GM12878 (cell line): ENCODE data around the gene MCRIP2. TPM values are rescaled to one million over a fixed set of nuclear protein-coding genes. Genes with fewer than 3 reads are reported as not detected.

Experiments used
- ATAC-seq: fragments of 200-7000 bp; cut with Tn5 transposase; 3 replicates; pipeline ENCODE4 v1.9.1; 2020; ENCODE audit warnings: mild to moderate bottlenecking, moderate library complexity
- BruUV-seq: library from RNA; stranded (reverse); fragments of 400-500 nt; replicated peaks from 2 replicates; lab custom pipeline; 2021; lab: Mats Ljungman, UMichigan
- CTCF ChIA-PET: fragments of 300-600 bp; sonication (Branson Sonifier 250); formaldehyde crosslinking; extraction: SDS; loops from one replicate; lab custom pipeline; 2021; ENCODE audit warnings: inconsistent platforms; lab: Yijun Ruan, JAX
- POLR2A ChIA-PET: fragments of 350-600 bp; formaldehyde crosslinking; extraction: SDS; loops from one replicate; lab custom pipeline; 2021; ENCODE audit warnings: inconsistent platforms; lab: Charles Lee
- RAD21 ChIA-PET: fragments of 300-600 bp; sonication (Branson Sonifier 250); formaldehyde crosslinking; loops from one replicate; lab custom pipeline; 2023; ENCODE audit warnings: antibody characterized with exemption; ENCODE audit not compliant: unreplicated experiment; lab: Charles Lee
- SMC1A ChIA-PET: fragments of 300-600 bp; sonication (Branson Sonifier 250); formaldehyde crosslinking; loops from one replicate; lab custom pipeline; 2023; ENCODE audit not compliant: unreplicated experiment, uncharacterized antibody; lab: Charles Lee
- DNase-seq: peaks from one replicate; pipeline ENCODE4 v3.0.0-alpha.2; 2011; ENCODE audit warnings: low read depth, low spot score
- FAIRE-seq: peaks from 3 replicates; lab custom pipeline; 2011; peaks lifted over from hg19 to GRCh38; lab: Jason Lieb, UNC
- H2AFZ ChIP-seq: 2 replicates; pipeline ENCODE4 v1.6.0; 2011; ENCODE audit warnings: low read depth, low read length, control low read depth; ENCODE audit not compliant: control insufficient read depth
- H3K27ac ChIP-seq: 2 replicates; pipeline ENCODE4 v1.5.1; 2011; ENCODE audit warnings: control low read depth; ENCODE audit not compliant: control insufficient read depth, insufficient read depth
- H3K27me3 ChIP-seq, 2 experiments: replicated peaks in 1 of 2; 2 replicates each; pipeline versions ENCODE4 v1.6.0 to v1.6.1; 2011; ENCODE audit warnings: low read length in 1 of 2; ENCODE audit not compliant: control insufficient read depth in 2 of 2, insufficient read depth in 2 of 2
- H3K36me3 ChIP-seq, 2 experiments: 2 replicates each; pipeline ENCODE4 v1.5.1; 2011; ENCODE audit warnings: low read length in 1 of 2; ENCODE audit not compliant: control insufficient read depth in 2 of 2, insufficient read depth in 2 of 2
- H3K4me1 ChIP-seq: 2 replicates; pipeline ENCODE4 v1.6.1; 2011; ENCODE audit warnings: mild to moderate bottlenecking, low read length, moderate library complexity, mixed read lengths; ENCODE audit not compliant: control insufficient read depth, insufficient read depth
- H3K4me2 ChIP-seq: 2 replicates; pipeline ENCODE4 v1.6.0; 2011; ENCODE audit warnings: control low read depth; ENCODE audit not compliant: control insufficient read depth, insufficient read depth
- H3K4me3 ChIP-seq: fragments of 200-600 bp; sonication (generic); 2 replicates; pipeline ENCODE4 v1.5.1; 2016
- H3K79me2 ChIP-seq: 2 replicates; pipeline ENCODE4 v1.6.0; 2011; ENCODE audit warnings: low read length; ENCODE audit not compliant: control insufficient read depth, insufficient read depth
- H3K9ac ChIP-seq: 2 replicates; pipeline ENCODE4 v1.8.0; 2011; ENCODE audit warnings: low read length, control low read depth, mixed read lengths; ENCODE audit not compliant: control insufficient read depth, insufficient read depth
- H3K9me3 ChIP-seq: replicated peaks from 3 replicates; pipeline ENCODE4 v1.5.1; 2011; ENCODE audit warnings: mild to moderate bottlenecking, low read length; ENCODE audit not compliant: control insufficient read depth, insufficient read depth
- H4K20me1 ChIP-seq: 2 replicates; pipeline ENCODE4 v1.6.0; 2011; ENCODE audit not compliant: control insufficient read depth, insufficient read depth
- HCFC1 ChIP-seq: fragments of 150-350 bp; IDR thresholded peaks from 2 replicates; pipeline ENCODE4 v1.6.1; 2014; ENCODE audit warnings: low read length
- HDAC2 ChIP-seq: fragments of 200-600 bp; sonication (generic); IDR thresholded peaks from 2 replicates; pipeline ENCODE4 v1.6.1; 2017
- MYC ChIP-seq: IDR thresholded peaks from 2 replicates; pipeline ENCODE4 v1.6.1; 2011; ENCODE audit warnings: mild to moderate bottlenecking, low read length, moderate library complexity, inconsistent platforms; ENCODE audit not compliant: insufficient read depth, insufficient replicate concordance, insufficient read length, severe bottlenecking
- PAX5 ChIP-seq: IDR thresholded peaks from 2 replicates; pipeline ENCODE4 v1.6.1; 2011; ENCODE audit warnings: low read depth, low read length, borderline replicate concordance
- ZZZ3 ChIP-seq: IDR thresholded peaks from 2 replicates; pipeline ENCODE4 v1.6.1; 2011; ENCODE audit warnings: low read depth; ENCODE audit not compliant: control insufficient read depth, insufficient read length
- WGBS: methylation state at CpG from one replicate; pipeline ENCODE4 v1.1.6; 2016; ENCODE audit warnings: low lambda C conversion rate; ENCODE audit not compliant: insufficient replicate concordance, insufficient coverage; ENCODE audit errors: missing lambda C conversion rate; 5-methylcytosine and 5-hydroxymethylcytosine counted together
- in situ Hi-C: fragments of 300-500 bp; cut with MboI; formaldehyde crosslinking; loops from 9 replicates; pipeline ENCODE4 v1.14.3; 2018; ENCODE audit warnings: mixed read lengths
- intact Hi-C: fragments of 100-400 bp; cut with micrococcal nuclease; formaldehyde crosslinking; loops from one replicate; pipeline ENCODE4 v1.14.2; 2022; ENCODE audit not compliant: unreplicated experiment
- polyA plus RNA-seq, 11 experiments: library from polyadenylated mRNA; depleted of rRNA in 4 of 11; unstranded in 6 of 11; stranded (reverse) in 5 of 11; fragments of >200 nt; fragmentation: Nextera tagmentation in 4 of 11; fragmentation: Illumina TruSeq in 1 of 11; extraction: Ambion mirVana in 4 of 11; extraction: Trizol in 1 of 11; gene quantifications; 1 replicate in 1 of 11; 2 replicates in 10 of 11; pipeline versions ENCODE4 v1.2.1 to v1.2.3, GENCODE V29; 2011 to 2016; ENCODE audit warnings: inconsistent platforms in 2 of 11, missing spikeins in 2 of 11, low read depth in 1 of 11
- total RNA-seq, 4 experiments: library from RNA; depleted of rRNA in 3 of 4; stranded (reverse); fragments of >200 nt in 3 of 4; fragmentation: Illumina TruSeq in 1 of 4; extraction: Trizol in 1 of 4; gene quantifications; 2 replicates each; pipeline versions ENCODE4 v1.2.1 to v1.2.3, GENCODE V29; 2013 to 2021
- TF ChIP-seq, protein P1 (sequence below): IDR thresholded peaks from 2 replicates; pipeline ENCODE4 v1.6.1; 2011; ENCODE audit warnings: mild to moderate bottlenecking, low read depth, low read length, moderate library complexity; ENCODE audit not compliant: insufficient replicate concordance
- TF ChIP-seq, protein P2 (sequence below): fragments of 450-650 bp; IDR thresholded peaks from 2 replicates; pipeline ENCODE4 v1.6.1; 2018; ENCODE audit warnings: mild to moderate bottlenecking, low read depth, moderate library complexity; ENCODE audit not compliant: partially characterized antibody

The MCRIP2 gene
- total and polyA plus RNA-seq, 10 of the 15 experiments (the other 5 are each of a cell fraction or from before 2014, with no cell fraction given): 0.19 to 93.1 (median 57.9) TPM

DNA sequence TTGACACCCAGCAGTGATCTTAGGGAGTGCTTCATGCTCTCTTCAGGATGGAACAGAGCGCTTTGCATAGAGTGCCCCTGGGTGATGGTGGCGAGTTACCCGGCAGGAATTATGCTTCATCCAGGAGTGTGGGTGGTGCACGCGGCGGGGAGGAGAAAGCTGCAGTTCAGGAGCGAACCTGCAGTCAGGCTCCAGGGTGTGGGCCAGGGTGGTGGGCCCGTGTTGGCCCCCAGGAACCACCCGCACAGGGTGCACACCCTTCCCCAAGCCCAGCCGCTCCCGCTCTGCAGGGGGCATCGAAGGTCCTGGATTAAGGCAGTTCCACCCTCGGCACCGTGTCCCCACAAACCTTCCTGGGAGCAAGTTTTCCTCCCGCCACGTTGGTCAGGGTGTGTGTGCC, 47.8 kb upstream of the MCRIP2 start:
- Histone ChIP-seq H3K4me3 (no peak overlapping the region), H3K27me3 (no peaks in the 10 kb centered on the region), H3K79me2 (peaks cover 11% of the 10 kb centered on the region), H3K4me1 (peaks cover 8% of the 10 kb centered on the region), H3K36me3 (no peaks in the 10 kb centered on the region), H4K20me1 (no peaks in the 10 kb centered on the region), H3K4me2 (no peak overlapping the region), H3K9ac (no peak overlapping the region), H3K27ac (no peak overlapping the region)
- ChIA-PET POLR2A (no interaction called here), SMC1A (no interaction called here)
- 72% methylated on average over 16 of the region's 16 CpGs for WGBS
- ATAC-seq: no peak
- in situ Hi-C loops: no loop called here
- TF ChIP-seq, protein P1, sequence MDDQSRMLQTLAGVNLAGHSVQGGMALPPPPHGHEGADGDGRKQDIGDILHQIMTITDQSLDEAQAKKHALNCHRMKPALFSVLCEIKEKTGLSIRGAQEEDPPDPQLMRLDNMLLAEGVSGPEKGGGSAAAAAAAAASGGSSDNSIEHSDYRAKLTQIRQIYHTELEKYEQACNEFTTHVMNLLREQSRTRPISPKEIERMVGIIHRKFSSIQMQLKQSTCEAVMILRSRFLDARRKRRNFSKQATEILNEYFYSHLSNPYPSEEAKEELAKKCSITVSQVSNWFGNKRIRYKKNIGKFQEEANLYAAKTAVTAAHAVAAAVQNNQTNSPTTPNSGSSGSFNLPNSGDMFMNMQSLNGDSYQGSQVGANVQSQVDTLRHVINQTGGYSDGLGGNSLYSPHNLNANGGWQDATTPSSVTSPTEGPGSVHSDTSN: no peak
- TF ChIP-seq HDAC2 (no peak), MYC (no peak), HCFC1 (no peak), ZZZ3 (no peak), PAX5 (no peak)
- TF ChIP-seq, protein P2, sequence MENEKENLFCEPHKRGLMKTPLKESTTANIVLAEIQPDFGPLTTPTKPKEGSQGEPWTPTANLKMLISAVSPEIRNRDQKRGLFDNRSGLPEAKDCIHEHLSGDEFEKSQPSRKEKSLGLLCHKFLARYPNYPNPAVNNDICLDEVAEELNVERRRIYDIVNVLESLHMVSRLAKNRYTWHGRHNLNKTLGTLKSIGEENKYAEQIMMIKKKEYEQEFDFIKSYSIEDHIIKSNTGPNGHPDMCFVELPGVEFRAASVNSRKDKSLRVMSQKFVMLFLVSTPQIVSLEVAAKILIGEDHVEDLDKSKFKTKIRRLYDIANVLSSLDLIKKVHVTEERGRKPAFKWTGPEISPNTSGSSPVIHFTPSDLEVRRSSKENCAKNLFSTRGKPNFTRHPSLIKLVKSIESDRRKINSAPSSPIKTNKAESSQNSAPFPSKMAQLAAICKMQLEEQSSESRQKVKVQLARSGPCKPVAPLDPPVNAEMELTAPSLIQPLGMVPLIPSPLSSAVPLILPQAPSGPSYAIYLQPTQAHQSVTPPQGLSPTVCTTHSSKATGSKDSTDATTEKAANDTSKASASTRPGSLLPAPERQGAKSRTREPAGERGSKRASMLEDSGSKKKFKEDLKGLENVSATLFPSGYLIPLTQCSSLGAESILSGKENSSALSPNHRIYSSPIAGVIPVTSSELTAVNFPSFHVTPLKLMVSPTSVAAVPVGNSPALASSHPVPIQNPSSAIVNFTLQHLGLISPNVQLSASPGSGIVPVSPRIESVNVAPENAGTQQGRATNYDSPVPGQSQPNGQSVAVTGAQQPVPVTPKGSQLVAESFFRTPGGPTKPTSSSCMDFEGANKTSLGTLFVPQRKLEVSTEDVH: no peak
- TF ChIP-seq, all 136 proteins: peak for 0
- H2AFZ ChIP-seq: no peak overlapping the region
- no TSS peak for BruUV-seq
- no peak for DNase-seq
- ChIA-PET CTCF (no interaction called here), RAD21 (no interaction called here)
- FAIRE-seq: no peak
- H3K9me3 ChIP-seq: no peaks in the 10 kb centered on the region
- intact Hi-C loops: no loop called here
